ENCODE data around the gene SYP.

Gene SYP

DNA sequence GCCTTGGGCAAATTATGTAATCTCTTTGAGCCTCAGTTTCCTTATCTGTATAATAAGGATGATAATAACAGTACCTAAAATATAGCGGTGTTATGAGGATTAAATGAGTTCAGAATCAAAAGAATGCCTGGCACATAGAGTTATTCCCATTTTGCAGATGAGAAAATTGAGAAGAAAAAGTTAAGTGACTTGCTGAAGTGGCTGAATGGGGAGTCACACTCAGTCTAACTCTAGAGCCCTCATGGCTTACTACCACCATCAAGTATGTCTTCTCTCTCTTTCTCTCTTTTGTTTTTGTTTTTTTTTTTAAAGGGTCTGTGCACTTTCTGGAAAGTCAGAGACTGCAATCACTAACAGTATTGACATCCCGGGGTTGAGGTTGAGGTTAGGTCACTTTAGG is 32.5 kb upstream of the SYP start:
- H3K4me3 ChIP-seq (ENCODE audit: low read depth, low read length): no peak overlapping the region
- TF ChIP-seq, protein P1, sequence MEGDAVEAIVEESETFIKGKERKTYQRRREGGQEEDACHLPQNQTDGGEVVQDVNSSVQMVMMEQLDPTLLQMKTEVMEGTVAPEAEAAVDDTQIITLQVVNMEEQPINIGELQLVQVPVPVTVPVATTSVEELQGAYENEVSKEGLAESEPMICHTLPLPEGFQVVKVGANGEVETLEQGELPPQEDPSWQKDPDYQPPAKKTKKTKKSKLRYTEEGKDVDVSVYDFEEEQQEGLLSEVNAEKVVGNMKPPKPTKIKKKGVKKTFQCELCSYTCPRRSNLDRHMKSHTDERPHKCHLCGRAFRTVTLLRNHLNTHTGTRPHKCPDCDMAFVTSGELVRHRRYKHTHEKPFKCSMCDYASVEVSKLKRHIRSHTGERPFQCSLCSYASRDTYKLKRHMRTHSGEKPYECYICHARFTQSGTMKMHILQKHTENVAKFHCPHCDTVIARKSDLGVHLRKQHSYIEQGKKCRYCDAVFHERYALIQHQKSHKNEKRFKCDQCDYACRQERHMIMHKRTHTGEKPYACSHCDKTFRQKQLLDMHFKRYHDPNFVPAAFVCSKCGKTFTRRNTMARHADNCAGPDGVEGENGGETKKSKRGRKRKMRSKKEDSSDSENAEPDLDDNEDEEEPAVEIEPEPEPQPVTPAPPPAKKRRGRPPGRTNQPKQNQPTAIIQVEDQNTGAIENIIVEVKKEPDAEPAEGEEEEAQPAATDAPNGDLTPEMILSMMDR (IDR thresholded peaks at IDR 0.05; ENCODE audit: borderline replicate concordance, insufficient read depth, low read depth, low read length): no peak

DNA sequence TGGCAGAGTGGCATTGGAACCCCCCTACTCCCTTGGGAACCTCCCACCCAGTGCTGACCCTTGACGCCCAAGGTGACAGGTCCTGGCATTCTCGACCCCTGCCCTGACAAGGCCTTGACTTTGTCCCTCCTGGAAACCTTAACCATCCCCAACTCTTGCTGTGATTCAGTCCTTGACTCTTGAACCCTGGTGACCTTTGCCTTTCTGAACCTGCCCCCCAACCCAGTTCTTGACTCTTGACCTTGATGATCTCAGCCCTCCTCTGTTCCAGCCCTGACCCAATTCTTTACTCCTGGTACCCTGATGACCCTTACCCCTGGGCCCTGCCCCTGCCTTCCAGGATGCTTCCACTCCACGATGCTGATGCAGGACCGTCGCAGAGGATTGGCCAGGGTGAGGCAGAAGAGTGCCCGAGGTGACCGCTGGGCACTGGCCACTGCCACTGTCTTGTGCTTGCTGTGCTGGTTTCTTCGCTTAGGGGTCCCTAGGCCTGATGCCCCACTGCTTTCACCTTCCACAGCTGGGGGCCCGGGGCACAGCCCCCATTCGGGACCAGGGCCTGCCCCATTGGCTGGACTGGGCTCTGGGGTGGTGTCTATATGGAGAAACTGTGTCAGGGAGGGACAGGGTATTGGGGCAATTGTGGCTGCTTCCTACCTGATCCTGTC is 31.5 kb upstream of the SYP start:
- TF ChIP-seq, protein P1 (IDR thresholded peaks at IDR 0.05; ENCODE audit: borderline replicate concordance, insufficient read depth, low read depth, low read length): no peak

DNA sequence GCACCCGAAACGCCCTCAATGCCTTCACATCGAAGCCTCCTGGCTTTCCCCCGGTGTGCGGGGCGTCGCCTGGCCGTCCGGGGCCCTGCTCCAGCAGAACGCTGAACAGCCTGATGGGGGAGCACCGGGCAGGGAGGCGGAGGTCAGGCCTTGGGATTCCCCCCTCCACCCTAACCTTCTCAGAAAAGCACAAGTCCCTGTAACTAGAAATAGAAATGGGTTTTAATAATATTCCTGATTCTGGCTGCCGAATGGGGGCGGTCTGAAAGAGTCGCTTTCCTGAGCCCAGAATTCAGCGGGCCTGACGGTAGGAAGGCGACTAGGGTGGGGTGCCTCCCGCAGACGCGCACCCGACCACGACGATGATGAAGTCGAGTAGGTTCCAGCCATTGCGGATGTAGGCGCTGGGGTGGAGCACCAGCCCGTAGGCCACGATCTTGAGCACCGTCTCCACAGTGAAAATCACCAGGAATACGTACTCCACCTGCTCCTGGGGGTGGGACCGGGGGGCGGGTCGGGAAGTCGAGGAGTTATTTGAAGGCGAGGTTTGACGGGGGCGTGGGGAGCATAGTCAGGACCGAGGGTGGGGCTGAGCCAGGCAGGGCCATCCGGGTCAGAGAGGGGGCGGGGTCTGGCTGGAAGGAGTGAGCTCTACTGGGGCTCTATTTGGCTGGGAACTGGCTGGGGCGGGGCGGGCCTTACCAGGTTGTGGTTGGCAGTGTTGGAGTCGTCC is 30.7 kb upstream of the SYP start:
- peak overlapping the region; percentile 36 for H3K4me3 ChIP-seq (ENCODE audit: low read depth, low read length)
- TF ChIP-seq, protein P1 (IDR thresholded peaks at IDR 0.05; ENCODE audit: borderline replicate concordance, insufficient read depth, low read depth, low read length): peak; percentile 42; the same call in 1 of the 2 replicates

More for the DNA sequence above, 31.5 kb upstream of the SYP start:
- no peak overlapping the region for H3K4me3 ChIP-seq (ENCODE audit: low read depth, low read length)

DNA sequence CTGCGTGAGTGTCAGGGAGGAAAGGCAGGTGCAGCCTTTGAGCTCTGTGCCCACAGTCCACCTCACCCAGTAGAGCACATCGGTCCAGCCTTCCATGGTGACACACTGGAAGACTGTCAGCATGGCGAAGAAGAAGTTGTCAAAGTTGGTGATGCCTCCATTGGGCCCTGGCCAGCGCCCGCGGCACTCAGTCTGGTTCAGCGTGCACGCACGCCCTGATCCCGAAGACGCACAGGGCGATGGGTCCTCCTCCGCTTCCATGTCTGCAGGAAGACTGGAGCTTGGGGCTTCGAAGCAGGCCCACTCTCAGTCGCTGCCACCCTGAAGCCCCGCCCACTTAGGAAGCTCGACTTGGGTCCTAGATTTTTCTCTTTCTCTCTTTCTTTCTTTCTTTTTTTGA is 28.2 kb upstream of the SYP start:
- TF ChIP-seq, protein P1 (IDR thresholded peaks at IDR 0.05; ENCODE audit: borderline replicate concordance, insufficient read depth, low read depth, low read length): no peak
- H3K4me3 ChIP-seq (ENCODE audit: low read depth, low read length): no peak overlapping the region

DNA sequence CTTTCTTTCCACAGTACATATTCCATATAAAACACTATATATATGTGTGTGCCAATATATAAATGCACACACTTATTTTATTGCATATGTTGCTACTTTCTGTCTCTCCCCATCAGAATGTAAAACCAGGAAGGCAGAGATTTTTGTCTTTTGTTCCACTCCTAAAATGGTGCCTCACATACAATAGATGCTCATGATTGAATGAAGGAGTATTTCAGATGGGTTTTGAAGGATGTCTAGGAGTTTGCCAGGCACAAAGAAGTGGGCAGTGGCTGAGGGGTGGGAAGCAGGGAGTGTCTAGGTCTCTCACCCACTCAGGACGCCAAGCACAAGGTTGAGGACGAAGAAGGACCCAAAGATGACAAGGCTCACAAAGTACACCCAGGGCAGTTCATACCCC is 27.7 kb upstream of the SYP start:
- TF ChIP-seq, protein P1 (IDR thresholded peaks at IDR 0.05; ENCODE audit: borderline replicate concordance, insufficient read depth, low read depth, low read length): no peak
- H3K4me3 ChIP-seq (ENCODE audit: low read depth, low read length): no peak overlapping the region

DNA sequence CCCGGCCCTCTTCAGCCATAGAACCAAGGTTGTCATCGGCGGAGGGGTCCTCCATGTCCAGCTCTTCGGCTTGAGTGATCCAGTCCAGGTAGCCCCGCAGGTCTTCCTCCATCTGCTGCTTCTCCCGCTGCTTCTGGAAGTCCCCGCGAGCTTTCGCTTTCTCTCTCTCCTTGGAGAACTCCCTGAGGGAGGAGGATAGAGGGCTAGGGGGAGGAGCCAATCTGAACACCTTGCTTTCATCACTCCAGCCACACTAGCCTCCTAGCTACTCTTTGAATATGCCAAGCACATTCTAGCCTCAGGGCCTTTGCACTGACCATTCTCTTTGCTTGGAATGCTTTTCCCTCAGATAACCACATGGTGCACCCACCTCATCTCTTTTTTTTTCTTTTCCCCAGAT is 27.0 kb upstream of the SYP start:
- TF ChIP-seq, protein P1 (IDR thresholded peaks at IDR 0.05; ENCODE audit: borderline replicate concordance, insufficient read depth, low read depth, low read length): no peak
- no peak overlapping the region for H3K4me3 ChIP-seq (ENCODE audit: low read depth, low read length)

DNA sequence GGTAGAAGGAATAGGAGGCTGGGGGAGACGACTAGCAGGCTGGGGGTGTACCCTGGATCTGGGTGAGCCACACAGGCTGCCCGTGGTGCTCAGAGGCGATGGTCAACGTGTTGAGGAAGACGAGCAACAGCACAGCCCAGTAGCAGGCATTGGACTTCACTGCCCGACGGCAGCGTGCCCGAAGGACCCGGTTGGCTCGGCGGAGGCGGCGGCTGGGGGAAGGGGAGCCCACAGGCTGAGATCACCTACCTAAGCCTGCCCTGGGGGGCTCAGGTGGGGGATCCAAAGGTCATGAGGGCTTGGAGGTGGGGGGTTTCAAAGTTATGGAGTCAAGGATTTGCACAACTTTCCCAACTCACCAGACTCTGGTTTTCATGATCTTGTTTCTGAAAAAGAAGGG is 25.9 kb upstream of the SYP start:
- TF ChIP-seq, protein P1 (IDR thresholded peaks at IDR 0.05; ENCODE audit: borderline replicate concordance, insufficient read depth, low read depth, low read length): no peak
- no peak overlapping the region for H3K4me3 ChIP-seq (ENCODE audit: low read depth, low read length)
